NB4 (cell line): Measurements from ENCODE around the gene FAM83C.

ENCODE experiments used
- CTCF ChIP-seq: IDR thresholded peaks from one replicate; pipeline ENCODE4 v1.5.1; 2012; ENCODE audit warnings: low read depth, low read length
- MAX ChIP-seq: IDR thresholded peaks from 2 replicates; pipeline ENCODE4 v1.6.1; 2011; ENCODE audit warnings: low read depth, low read length
- POLR2A ChIP-seq: IDR thresholded peaks from 2 replicates; pipeline ENCODE4 v1.6.1; 2011; ENCODE audit warnings: mild to moderate bottlenecking; ENCODE audit not compliant: insufficient read length; ENCODE audit errors: extremely low read depth

GRCh38 chr20:35276408-35276807 lies 15.8 kb downstream of the FAM83C start:
- no peak for TF ChIP-seq POLR2A
- TF ChIP-seq CTCF: no peak
- TF ChIP-seq MAX: no peak
